Panc1 (cell line): ENCODE results near the gene SLC6A20.

ENCODE experiments used
- POLR2AphosphoS5 ChIP-seq: IDR thresholded peaks from 2 replicates; pipeline ENCODE4 v1.6.1; 2012; ENCODE audit warnings: mild to moderate bottlenecking, low read depth, low read length, moderate library complexity
- SIN3A ChIP-seq: IDR thresholded peaks from 2 replicates; pipeline ENCODE4 v1.6.1; 2012; ENCODE audit warnings: low read depth, mild to moderate bottlenecking, low read length, moderate library complexity, borderline replicate concordance; ENCODE audit not compliant: insufficient read depth
- TCF7L2 ChIP-seq: IDR thresholded peaks from 2 replicates; pipeline ENCODE4 v1.6.1; 2011; ENCODE audit warnings: mild to moderate bottlenecking, low read depth, low read length, inconsistent platforms
- TF ChIP-seq, protein P1 (sequence below): fragments of 450-650 bp; IDR thresholded peaks from 2 replicates; pipeline ENCODE4 v1.5.1; 2017; ENCODE audit warnings: mild to moderate bottlenecking
- TF ChIP-seq, protein P2 (sequence below), 2 experiments: IDR thresholded peaks; 2 replicates each; pipeline ENCODE4 v1.6.1; 2011 to 2012; ENCODE audit warnings: low read depth in 2 of 2, control low read depth in 1 of 2, low read length in 1 of 2, mild to moderate bottlenecking in 1 of 2, moderate library complexity in 1 of 2; ENCODE audit not compliant: insufficient read depth in 1 of 2

DNA sequence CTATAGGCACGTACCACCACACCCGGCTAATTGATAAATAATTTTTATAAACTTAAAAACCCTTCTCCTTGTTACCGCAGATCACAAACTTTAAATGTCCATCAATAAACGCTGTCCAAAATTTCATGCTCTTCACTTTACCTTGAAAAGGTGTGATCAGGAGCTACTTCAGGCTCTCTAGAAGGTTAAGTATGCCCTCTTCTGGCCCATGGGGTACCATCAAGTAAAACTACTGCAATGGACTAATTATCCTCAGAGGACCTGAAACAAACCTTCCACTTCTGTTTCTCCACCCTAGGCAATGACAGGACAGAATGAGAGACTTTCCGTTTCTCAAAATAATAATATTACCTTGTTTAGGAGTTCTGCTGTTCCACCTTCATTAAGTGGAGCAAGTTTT, 36.4 kb upstream of the SLC6A20 start:
- TF ChIP-seq, protein P1, sequence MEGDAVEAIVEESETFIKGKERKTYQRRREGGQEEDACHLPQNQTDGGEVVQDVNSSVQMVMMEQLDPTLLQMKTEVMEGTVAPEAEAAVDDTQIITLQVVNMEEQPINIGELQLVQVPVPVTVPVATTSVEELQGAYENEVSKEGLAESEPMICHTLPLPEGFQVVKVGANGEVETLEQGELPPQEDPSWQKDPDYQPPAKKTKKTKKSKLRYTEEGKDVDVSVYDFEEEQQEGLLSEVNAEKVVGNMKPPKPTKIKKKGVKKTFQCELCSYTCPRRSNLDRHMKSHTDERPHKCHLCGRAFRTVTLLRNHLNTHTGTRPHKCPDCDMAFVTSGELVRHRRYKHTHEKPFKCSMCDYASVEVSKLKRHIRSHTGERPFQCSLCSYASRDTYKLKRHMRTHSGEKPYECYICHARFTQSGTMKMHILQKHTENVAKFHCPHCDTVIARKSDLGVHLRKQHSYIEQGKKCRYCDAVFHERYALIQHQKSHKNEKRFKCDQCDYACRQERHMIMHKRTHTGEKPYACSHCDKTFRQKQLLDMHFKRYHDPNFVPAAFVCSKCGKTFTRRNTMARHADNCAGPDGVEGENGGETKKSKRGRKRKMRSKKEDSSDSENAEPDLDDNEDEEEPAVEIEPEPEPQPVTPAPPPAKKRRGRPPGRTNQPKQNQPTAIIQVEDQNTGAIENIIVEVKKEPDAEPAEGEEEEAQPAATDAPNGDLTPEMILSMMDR: peak; percentile 45; the same call in 1 of the 2 replicates
- TF ChIP-seq POLR2AphosphoS5 (no peak), TCF7L2 (no peak), SIN3A (no peak)
- TF ChIP-seq, protein P2, sequence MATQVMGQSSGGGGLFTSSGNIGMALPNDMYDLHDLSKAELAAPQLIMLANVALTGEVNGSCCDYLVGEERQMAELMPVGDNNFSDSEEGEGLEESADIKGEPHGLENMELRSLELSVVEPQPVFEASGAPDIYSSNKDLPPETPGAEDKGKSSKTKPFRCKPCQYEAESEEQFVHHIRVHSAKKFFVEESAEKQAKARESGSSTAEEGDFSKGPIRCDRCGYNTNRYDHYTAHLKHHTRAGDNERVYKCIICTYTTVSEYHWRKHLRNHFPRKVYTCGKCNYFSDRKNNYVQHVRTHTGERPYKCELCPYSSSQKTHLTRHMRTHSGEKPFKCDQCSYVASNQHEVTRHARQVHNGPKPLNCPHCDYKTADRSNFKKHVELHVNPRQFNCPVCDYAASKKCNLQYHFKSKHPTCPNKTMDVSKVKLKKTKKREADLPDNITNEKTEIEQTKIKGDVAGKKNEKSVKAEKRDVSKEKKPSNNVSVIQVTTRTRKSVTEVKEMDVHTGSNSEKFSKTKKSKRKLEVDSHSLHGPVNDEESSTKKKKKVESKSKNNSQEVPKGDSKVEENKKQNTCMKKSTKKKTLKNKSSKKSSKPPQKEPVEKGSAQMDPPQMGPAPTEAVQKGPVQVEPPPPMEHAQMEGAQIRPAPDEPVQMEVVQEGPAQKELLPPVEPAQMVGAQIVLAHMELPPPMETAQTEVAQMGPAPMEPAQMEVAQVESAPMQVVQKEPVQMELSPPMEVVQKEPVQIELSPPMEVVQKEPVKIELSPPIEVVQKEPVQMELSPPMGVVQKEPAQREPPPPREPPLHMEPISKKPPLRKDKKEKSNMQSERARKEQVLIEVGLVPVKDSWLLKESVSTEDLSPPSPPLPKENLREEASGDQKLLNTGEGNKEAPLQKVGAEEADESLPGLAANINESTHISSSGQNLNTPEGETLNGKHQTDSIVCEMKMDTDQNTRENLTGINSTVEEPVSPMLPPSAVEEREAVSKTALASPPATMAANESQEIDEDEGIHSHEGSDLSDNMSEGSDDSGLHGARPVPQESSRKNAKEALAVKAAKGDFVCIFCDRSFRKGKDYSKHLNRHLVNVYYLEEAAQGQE (IDR thresholded peaks at IDR 0.05; ENCODE audit: insufficient read depth in 1 of 2, low read depth in 2 of 2, low read length in 1 of 2): no peak
